Measurements from ENCODE around the gene EME2. TPM values are rescaled to one million over a fixed set of nuclear protein-coding genes. Genes with fewer than 3 reads are reported as not detected.

EME2 gene
- total and polyA plus RNA-seq, 4 donors: 1.4 to 9.0 (median 3.0) TPM

DNA sequence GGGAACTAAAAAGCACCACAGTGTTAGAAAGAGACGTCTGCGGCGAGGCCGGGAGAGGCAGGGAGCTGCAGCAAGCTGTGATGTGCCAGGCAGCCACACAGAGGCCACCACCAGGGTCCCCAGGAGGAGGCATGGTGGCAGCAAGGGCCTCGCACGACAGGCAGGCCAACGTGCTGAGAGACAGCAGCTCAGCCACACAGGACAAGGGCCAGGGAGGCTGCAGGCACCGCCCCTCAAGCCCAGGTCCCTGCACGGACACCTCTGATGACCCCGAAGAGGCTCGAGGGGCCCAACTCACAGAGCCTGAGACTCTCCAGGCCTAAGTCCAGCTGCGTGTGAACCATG lies 48.3 kb downstream of the EME2 start:
- H3K27ac ChIP-seq (ENCODE audit: low read depth in 1 of 2, low read length in 2 of 2): peak overlapping the region; percentile 39 to 47
- H3K9ac ChIP-seq (ENCODE audit: low read depth in 1 of 2, low read length in 2 of 2): no peak overlapping the region
- no peak for DNase-seq (ENCODE audit: low spot score)
- H3K36me3 ChIP-seq (ENCODE audit: control insufficient read depth in 4 of 4, insufficient read depth in 3 of 4, low read depth in 1 of 4, low read length in 3 of 4): peaks cover 10 to 29% (median 20%) of the 10 kb centered on the region in 4 donors
- WGBS: 87% methylated on average over 12 of the region's 12 CpGs
- H3K27me3 ChIP-seq (ENCODE audit: control insufficient read depth in 4 of 4, insufficient read depth in 4 of 4, low read length in 3 of 4): no peaks in the 10 kb centered on the region
- H3K4me1 ChIP-seq (ENCODE audit: control insufficient read depth in 4 of 4, insufficient read depth in 4 of 4, low read length in 3 of 4): peaks cover 11 to 93% (median 84%) of the 10 kb centered on the region in 4 donors
- TF ChIP-seq, protein P1, sequence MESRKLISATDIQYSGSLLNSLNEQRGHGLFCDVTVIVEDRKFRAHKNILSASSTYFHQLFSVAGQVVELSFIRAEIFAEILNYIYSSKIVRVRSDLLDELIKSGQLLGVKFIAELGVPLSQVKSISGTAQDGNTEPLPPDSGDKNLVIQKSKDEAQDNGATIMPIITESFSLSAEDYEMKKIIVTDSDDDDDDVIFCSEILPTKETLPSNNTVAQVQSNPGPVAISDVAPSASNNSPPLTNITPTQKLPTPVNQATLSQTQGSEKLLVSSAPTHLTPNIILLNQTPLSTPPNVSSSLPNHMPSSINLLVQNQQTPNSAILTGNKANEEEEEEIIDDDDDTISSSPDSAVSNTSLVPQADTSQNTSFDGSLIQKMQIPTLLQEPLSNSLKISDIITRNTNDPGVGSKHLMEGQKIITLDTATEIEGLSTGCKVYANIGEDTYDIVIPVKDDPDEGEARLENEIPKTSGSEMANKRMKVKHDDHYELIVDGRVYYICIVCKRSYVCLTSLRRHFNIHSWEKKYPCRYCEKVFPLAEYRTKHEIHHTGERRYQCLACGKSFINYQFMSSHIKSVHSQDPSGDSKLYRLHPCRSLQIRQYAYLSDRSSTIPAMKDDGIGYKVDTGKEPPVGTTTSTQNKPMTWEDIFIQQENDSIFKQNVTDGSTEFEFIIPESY (IDR thresholded peaks at IDR 0.05): no peak
- no peak for TF ChIP-seq RXRA (IDR thresholded peaks at IDR 0.05)
- TF ChIP-seq FOXA2 (IDR thresholded peaks at IDR 0.05): no peak
- no peak for TF ChIP-seq HNF4G (IDR thresholded peaks at IDR 0.05)
- TF ChIP-seq GABPA (IDR thresholded peaks at IDR 0.05 in 1 of 2, conservative IDR thresholded peaks at IDR 0.05 in 1 of 2): no peak
- no peak for TF ChIP-seq JUND (IDR thresholded peaks at IDR 0.05)
- no peak for TF ChIP-seq HNF4A (conservative IDR thresholded peaks at IDR 0.05)
- no peak for TF ChIP-seq YY1 (IDR thresholded peaks at IDR 0.05)
- TF ChIP-seq, protein P2, sequence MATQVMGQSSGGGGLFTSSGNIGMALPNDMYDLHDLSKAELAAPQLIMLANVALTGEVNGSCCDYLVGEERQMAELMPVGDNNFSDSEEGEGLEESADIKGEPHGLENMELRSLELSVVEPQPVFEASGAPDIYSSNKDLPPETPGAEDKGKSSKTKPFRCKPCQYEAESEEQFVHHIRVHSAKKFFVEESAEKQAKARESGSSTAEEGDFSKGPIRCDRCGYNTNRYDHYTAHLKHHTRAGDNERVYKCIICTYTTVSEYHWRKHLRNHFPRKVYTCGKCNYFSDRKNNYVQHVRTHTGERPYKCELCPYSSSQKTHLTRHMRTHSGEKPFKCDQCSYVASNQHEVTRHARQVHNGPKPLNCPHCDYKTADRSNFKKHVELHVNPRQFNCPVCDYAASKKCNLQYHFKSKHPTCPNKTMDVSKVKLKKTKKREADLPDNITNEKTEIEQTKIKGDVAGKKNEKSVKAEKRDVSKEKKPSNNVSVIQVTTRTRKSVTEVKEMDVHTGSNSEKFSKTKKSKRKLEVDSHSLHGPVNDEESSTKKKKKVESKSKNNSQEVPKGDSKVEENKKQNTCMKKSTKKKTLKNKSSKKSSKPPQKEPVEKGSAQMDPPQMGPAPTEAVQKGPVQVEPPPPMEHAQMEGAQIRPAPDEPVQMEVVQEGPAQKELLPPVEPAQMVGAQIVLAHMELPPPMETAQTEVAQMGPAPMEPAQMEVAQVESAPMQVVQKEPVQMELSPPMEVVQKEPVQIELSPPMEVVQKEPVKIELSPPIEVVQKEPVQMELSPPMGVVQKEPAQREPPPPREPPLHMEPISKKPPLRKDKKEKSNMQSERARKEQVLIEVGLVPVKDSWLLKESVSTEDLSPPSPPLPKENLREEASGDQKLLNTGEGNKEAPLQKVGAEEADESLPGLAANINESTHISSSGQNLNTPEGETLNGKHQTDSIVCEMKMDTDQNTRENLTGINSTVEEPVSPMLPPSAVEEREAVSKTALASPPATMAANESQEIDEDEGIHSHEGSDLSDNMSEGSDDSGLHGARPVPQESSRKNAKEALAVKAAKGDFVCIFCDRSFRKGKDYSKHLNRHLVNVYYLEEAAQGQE (IDR thresholded peaks at IDR 0.05): no peak
- TF ChIP-seq EGR1 (IDR thresholded peaks at IDR 0.05; ENCODE audit: low read depth in 2 of 2): no peak
- TF ChIP-seq, protein P3, sequence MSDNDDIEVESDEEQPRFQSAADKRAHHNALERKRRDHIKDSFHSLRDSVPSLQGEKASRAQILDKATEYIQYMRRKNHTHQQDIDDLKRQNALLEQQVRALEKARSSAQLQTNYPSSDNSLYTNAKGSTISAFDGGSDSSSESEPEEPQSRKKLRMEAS (IDR thresholded peaks at IDR 0.05): no peak
- TF ChIP-seq, protein P4, sequence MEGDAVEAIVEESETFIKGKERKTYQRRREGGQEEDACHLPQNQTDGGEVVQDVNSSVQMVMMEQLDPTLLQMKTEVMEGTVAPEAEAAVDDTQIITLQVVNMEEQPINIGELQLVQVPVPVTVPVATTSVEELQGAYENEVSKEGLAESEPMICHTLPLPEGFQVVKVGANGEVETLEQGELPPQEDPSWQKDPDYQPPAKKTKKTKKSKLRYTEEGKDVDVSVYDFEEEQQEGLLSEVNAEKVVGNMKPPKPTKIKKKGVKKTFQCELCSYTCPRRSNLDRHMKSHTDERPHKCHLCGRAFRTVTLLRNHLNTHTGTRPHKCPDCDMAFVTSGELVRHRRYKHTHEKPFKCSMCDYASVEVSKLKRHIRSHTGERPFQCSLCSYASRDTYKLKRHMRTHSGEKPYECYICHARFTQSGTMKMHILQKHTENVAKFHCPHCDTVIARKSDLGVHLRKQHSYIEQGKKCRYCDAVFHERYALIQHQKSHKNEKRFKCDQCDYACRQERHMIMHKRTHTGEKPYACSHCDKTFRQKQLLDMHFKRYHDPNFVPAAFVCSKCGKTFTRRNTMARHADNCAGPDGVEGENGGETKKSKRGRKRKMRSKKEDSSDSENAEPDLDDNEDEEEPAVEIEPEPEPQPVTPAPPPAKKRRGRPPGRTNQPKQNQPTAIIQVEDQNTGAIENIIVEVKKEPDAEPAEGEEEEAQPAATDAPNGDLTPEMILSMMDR (IDR thresholded peaks at IDR 0.05; ENCODE audit: low read depth, low read length, missing input control): no peak
- no peaks in the 10 kb centered on the region for H3K9me3 ChIP-seq (ENCODE audit: control insufficient read depth in 4 of 4, low read length in 3 of 4)
- H3K4me3 ChIP-seq (ENCODE audit: low read depth in 1 of 3, low read length in 3 of 3): no peak overlapping the region

DNA sequence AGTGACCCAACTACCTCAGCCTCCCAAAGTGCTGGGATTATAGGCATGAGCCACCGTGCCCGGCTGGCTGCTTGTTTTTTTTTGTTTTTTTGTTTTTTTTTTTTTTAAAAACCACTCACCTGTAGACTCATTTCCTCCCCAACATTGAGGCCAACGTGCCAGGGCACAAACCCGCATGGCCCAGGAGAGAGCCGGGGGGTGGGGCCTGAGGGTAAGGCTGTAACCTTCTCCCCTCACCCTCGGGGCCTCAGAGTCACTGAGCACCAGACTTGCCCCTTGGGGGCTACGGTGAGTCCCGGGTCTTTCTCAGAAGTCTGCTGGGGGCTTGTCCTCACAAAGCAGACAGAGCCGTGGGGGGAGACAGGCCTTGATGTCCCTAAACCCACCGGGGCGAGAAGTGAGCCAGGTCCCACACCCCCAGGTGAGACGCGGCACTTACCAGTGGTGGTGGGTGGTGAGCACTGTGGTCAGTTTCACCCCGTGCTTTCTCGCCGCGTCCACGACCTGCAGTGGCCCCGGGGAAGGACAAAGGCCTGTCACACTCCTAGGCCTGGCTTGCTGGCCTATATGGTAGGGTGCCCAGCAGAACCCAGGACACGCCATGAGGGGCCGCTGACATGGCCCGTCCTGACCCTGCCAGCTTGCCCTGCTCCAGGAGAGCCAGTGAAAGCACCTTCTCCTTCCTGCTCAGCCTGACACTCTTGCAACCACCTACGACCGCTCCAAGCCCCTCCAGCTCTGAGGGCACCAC lies 49.4 kb downstream of the EME2 start:
- H3K9ac ChIP-seq (ENCODE audit: low read depth in 1 of 2, low read length in 2 of 2): no peak overlapping the region
- TF ChIP-seq RAD21 (IDR thresholded peaks at IDR 0.05) (no peak), GABPA (IDR thresholded peaks at IDR 0.05 in 1 of 2, conservative IDR thresholded peaks at IDR 0.05 in 1 of 2) (no peak), JUND (IDR thresholded peaks at IDR 0.05) (no peak), FOXA2 (IDR thresholded peaks at IDR 0.05) (no peak), RXRA (IDR thresholded peaks at IDR 0.05) (no peak), YY1 (IDR thresholded peaks at IDR 0.05) (no peak), EGR1 (IDR thresholded peaks at IDR 0.05; ENCODE audit: low read depth in 2 of 2) (no peak), SP1 (IDR thresholded peaks at IDR 0.05) (no peak), NR2F2 (IDR thresholded peaks at IDR 0.05) (no peak), HNF4A (conservative IDR thresholded peaks at IDR 0.05) (no peak), HNF4G (IDR thresholded peaks at IDR 0.05) (no peak)
- TF ChIP-seq, protein P5, sequence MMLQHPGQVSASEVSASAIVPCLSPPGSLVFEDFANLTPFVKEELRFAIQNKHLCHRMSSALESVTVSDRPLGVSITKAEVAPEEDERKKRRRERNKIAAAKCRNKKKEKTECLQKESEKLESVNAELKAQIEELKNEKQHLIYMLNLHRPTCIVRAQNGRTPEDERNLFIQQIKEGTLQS (IDR thresholded peaks at IDR 0.05): no peak
- TF ChIP-seq, protein P3 (IDR thresholded peaks at IDR 0.05): no peak
- TF ChIP-seq, protein P4 (IDR thresholded peaks at IDR 0.05; ENCODE audit: low read depth, low read length, missing input control): no peak
- TF ChIP-seq, protein P1 (IDR thresholded peaks at IDR 0.05): no peak
- peak overlapping the region; percentile 1 to 35 for H3K27ac ChIP-seq (ENCODE audit: low read depth in 1 of 2, low read length in 2 of 2)
- no peaks in the 10 kb centered on the region for H3K27me3 ChIP-seq (ENCODE audit: control insufficient read depth in 4 of 4, insufficient read depth in 4 of 4, low read length in 3 of 4)
- peak; percentile 34 for DNase-seq (ENCODE audit: low spot score)
- H3K4me1 ChIP-seq (ENCODE audit: control insufficient read depth in 4 of 4, insufficient read depth in 4 of 4, low read length in 3 of 4): peaks cover 11 to 85% (median 77%) of the 10 kb centered on the region in 4 donors
- no peak overlapping the region for H3K4me3 ChIP-seq (ENCODE audit: low read depth in 1 of 3, low read length in 3 of 3)
- H3K9me3 ChIP-seq (ENCODE audit: control insufficient read depth in 4 of 4, low read length in 3 of 4): no peaks in the 10 kb centered on the region
- peaks cover 10 to 21% (median 20%) of the 10 kb centered on the region in 4 donors for H3K36me3 ChIP-seq (ENCODE audit: control insufficient read depth in 4 of 4, insufficient read depth in 3 of 4, low read depth in 1 of 4, low read length in 3 of 4)
- 78% methylated on average over 24 of the region's 24 CpGs for WGBS

All from liver (tissue), 9 donors.